ENCODE measurements around the gene KCNJ5. TPM values are rescaled to one million over a fixed set of nuclear protein-coding genes. Genes with fewer than 3 reads are reported as not detected.

The KCNJ5 gene
- total and polyA plus RNA-seq, 10 of the 15 experiments (the other 5 are each of a cell fraction or from before 2014, with no cell fraction given): 0.03 TPM; not detected in 8

DNA sequence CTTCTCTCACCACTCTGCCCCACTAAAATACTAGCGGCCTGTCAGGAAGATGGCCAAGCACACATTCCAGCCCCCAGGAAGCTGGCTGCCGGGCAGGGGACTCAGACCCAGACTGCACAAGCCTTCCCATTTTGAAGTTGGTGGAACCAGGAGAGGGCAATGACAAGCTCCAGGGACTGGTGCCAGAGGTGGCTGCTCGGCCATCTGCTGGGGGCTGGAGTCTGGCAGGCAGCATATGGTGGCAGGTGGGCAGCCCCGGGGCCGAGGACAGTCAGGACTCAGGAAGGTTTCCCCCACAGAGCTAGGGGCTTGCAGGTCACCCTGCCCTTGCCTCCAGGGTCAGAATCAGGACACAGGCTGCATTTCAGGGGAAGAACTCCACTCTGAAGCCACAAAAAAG is 22.6 kb downstream of the KCNJ5 start:
- FAIRE-seq (no peak), DNase-seq (ENCODE audit: low read depth, low spot score) (no peak), ATAC-seq (no peak)
- H3K27ac ChIP-seq (ENCODE audit: control insufficient read depth, insufficient read depth): no peak overlapping the region
- in situ Hi-C loops (cut with MboI) (no loop called here), intact Hi-C loops (cut with micrococcal nuclease; ENCODE audit: unreplicated experiment) (no loop called here)
- no peak for TF ChIP-seq GATAD2B (conservative IDR thresholded peaks at IDR 0.05; ENCODE audit: low read depth)
- TF ChIP-seq JUNB (IDR thresholded peaks at IDR 0.05): no peak
- no peak for TF ChIP-seq GABPA (IDR thresholded peaks at IDR 0.05; ENCODE audit: low read depth)
- no TSS peak for BruUV-seq (replicated peaks)
- H3K27me3 ChIP-seq (replicated peaks in 1 of 2; ENCODE audit: control insufficient read depth in 2 of 2, insufficient read depth in 2 of 2, low read length in 1 of 2): peaks cover 3% of the 10 kb centered on the region in 2 experiments; a peak in 3 of 4 replicates
- no peaks in the 10 kb centered on the region for H3K36me3 ChIP-seq (ENCODE audit: control insufficient read depth in 2 of 2, insufficient read depth in 2 of 2, low read length in 1 of 2)
- no peak overlapping the region for H2AFZ ChIP-seq (ENCODE audit: control insufficient read depth, low read depth, low read length)
- ChIA-PET RAD21 (ENCODE audit: unreplicated experiment) (no interaction called here), POLR2A (no interaction called here), SMC1A (ENCODE audit: uncharacterized antibody, unreplicated experiment) (no interaction called here), CTCF (interaction anchor here (1.2 kb wide), 1 partner anchor 42 kb away, joined by 3 read pairs; no protein-coding TSS in a partner anchor)
- no peaks in the 10 kb centered on the region for H3K4me1 ChIP-seq (ENCODE audit: control insufficient read depth, insufficient read depth, low read length)
- H3K4me3 ChIP-seq: no peak overlapping the region
- H3K79me2 ChIP-seq (ENCODE audit: control insufficient read depth, insufficient read depth, low read length): no peaks in the 10 kb centered on the region
- H3K9me3 ChIP-seq (replicated peaks; ENCODE audit: control insufficient read depth, insufficient read depth, low read length): no peaks in the 10 kb centered on the region
- no peak overlapping the region for H3K9ac ChIP-seq (ENCODE audit: control insufficient read depth, insufficient read depth, low read length)
- no peak overlapping the region for H3K4me2 ChIP-seq (ENCODE audit: control insufficient read depth, insufficient read depth)
- no peaks in the 10 kb centered on the region for H4K20me1 ChIP-seq (ENCODE audit: control insufficient read depth, insufficient read depth)
- whole genome bisulfite sequencing (ENCODE audit: insufficient coverage, insufficient replicate concordance, low lambda C conversion rate, missing lambda C conversion rate): 26% methylated on average over 5 of the region's 5 CpGs

DNA sequence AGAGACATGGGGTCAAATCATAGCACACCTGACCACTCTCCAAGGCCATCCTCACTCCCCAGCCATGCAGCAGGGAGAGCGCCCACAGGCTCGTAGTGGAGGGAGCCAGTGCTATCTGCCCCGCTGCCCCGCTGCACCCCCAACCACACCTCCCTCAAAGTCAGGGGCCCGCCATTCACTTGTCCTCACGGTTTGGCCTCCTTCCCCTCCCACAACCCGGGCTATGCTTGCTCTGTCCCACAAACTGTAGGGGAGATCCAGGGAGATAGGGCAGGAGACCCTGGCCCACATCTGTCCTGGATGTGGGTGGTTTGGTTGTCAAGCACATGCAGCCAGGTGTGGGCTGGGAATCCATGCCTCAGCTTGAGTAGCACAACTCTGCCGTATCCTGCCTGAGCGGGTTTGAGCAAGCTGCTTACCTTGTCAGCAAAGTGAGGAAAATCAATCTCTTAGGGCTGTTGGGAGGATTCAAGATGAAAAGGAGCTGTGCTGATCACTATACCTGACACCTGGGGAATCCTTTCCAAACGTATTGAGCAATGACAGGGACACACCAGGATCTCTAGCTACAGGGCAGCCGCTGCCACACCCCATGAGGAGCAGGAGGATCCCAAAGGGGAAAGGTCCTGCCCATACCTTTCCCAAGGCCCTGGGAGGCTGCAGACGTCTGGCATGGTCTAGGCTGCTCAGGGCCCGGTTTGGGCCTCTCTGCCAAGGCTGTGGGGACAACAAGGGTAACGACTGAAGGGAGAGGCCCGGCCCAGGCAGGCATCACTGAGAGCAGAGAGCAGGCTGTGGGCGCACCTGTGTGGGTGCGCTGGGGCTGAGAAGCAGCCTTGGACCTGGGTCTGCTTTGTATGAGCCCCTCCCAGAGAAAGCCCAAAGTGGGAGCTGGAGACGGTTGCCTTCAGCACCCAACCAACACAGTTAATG is 23.3 kb downstream of the KCNJ5 start:
- in situ Hi-C loops (cut with MboI): no loop called here
- Histone ChIP-seq H3K27me3 (replicated peaks in 1 of 2; ENCODE audit: control insufficient read depth in 2 of 2, insufficient read depth in 2 of 2, low read length in 1 of 2) (peaks cover 0 to 3% of the 10 kb centered on the region in 2 experiments; a peak in 3 of 4 replicates), H3K36me3 (ENCODE audit: control insufficient read depth in 2 of 2, insufficient read depth in 2 of 2, low read length in 1 of 2) (no peaks in the 10 kb centered on the region), H3K4me3 (no peak overlapping the region), H3K27ac (ENCODE audit: control insufficient read depth, insufficient read depth) (no peak overlapping the region), H3K9me3 (replicated peaks; ENCODE audit: control insufficient read depth, insufficient read depth, low read length) (no peaks in the 10 kb centered on the region), H4K20me1 (ENCODE audit: control insufficient read depth, insufficient read depth) (no peaks in the 10 kb centered on the region), H3K79me2 (ENCODE audit: control insufficient read depth, insufficient read depth, low read length) (no peaks in the 10 kb centered on the region), H3K4me1 (ENCODE audit: control insufficient read depth, insufficient read depth, low read length) (no peaks in the 10 kb centered on the region), H2AFZ (ENCODE audit: control insufficient read depth, low read depth, low read length) (no peak overlapping the region), H3K9ac (ENCODE audit: control insufficient read depth, insufficient read depth, low read length) (no peak overlapping the region), H3K4me2 (ENCODE audit: control insufficient read depth, insufficient read depth) (no peak overlapping the region)
- DNase-seq (ENCODE audit: low read depth, low spot score): no peak
- SMC1A ChIA-PET (ENCODE audit: uncharacterized antibody, unreplicated experiment): no interaction called here
- no peak for FAIRE-seq
- no peak for ATAC-seq
- RAD21 ChIA-PET (ENCODE audit: unreplicated experiment): no interaction called here
- POLR2A ChIA-PET: no interaction called here
- BruUV-seq (replicated peaks): no TSS peak
- intact Hi-C loops (cut with micrococcal nuclease; ENCODE audit: unreplicated experiment): no loop called here
- WGBS (ENCODE audit: insufficient coverage, insufficient replicate concordance, low lambda C conversion rate, missing lambda C conversion rate): 29% methylated on average over 16 of the region's 18 CpGs
- CTCF ChIA-PET: interaction anchor here (0.8 to 1.2 kb wide), 2 partner anchors 8 to 42 kb away, joined by 3 read pairs; no protein-coding TSS in a partner anchor
- TF ChIP-seq ZNF622 (IDR thresholded peaks at IDR 0.05) (no peak), NRF1 (conservative IDR thresholded peaks at IDR 0.05; ENCODE audit: low read depth, low read length) (no peak), SIN3A (IDR thresholded peaks at IDR 0.05; ENCODE audit: low read depth, low read length) (no peak), RBBP5 (conservative IDR thresholded peaks at IDR 0.05) (no peak), ASH2L (IDR thresholded peaks at IDR 0.05; ENCODE audit: borderline replicate concordance, low read depth) (no peak), RAD51 (IDR thresholded peaks at IDR 0.05) (no peak), IKZF1 (conservative IDR thresholded peaks at IDR 0.05) (no peak), NFYA (IDR thresholded peaks at IDR 0.05; ENCODE audit: borderline replicate concordance, low read depth, low read length) (no peak), ZBED1 (IDR thresholded peaks at IDR 0.05; ENCODE audit: borderline replicate concordance) (no peak)
- TF ChIP-seq, protein P1, sequence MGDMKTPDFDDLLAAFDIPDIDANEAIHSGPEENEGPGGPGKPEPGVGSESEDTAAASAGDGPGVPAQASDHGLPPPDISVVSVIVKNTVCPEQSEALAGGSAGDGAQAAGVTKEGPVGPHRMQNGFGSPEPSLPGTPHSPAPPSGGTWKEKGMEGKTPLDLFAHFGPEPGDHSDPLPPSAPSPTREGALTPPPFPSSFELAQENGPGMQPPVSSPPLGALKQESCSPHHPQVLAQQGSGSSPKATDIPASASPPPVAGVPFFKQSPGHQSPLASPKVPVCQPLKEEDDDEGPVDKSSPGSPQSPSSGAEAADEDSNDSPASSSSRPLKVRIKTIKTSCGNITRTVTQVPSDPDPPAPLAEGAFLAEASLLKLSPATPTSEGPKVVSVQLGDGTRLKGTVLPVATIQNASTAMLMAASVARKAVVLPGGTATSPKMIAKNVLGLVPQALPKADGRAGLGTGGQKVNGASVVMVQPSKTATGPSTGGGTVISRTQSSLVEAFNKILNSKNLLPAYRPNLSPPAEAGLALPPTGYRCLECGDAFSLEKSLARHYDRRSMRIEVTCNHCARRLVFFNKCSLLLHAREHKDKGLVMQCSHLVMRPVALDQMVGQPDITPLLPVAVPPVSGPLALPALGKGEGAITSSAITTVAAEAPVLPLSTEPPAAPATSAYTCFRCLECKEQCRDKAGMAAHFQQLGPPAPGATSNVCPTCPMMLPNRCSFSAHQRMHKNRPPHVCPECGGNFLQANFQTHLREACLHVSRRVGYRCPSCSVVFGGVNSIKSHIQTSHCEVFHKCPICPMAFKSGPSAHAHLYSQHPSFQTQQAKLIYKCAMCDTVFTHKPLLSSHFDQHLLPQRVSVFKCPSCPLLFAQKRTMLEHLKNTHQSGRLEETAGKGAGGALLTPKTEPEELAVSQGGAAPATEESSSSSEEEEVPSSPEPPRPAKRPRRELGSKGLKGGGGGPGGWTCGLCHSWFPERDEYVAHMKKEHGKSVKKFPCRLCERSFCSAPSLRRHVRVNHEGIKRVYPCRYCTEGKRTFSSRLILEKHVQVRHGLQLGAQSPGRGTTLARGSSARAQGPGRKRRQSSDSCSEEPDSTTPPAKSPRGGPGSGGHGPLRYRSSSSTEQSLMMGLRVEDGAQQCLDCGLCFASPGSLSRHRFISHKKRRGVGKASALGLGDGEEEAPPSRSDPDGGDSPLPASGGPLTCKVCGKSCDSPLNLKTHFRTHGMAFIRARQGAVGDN (IDR thresholded peaks at IDR 0.05): no peak
